Medulla oblongata (tissue), 1 donor: ENCODE results near the gene PCP4.

Experiments used
- DNase-seq: peaks from one replicate; pipeline ENCODE4 v3.0.0-alpha.2; 2015; ENCODE audit errors: extremely low spot score

PCP4 gene

GRCh38 chr21:39918558-39918957, 51.3 kb downstream of the PCP4 start:
- no peak for DNase-seq

DNA sequence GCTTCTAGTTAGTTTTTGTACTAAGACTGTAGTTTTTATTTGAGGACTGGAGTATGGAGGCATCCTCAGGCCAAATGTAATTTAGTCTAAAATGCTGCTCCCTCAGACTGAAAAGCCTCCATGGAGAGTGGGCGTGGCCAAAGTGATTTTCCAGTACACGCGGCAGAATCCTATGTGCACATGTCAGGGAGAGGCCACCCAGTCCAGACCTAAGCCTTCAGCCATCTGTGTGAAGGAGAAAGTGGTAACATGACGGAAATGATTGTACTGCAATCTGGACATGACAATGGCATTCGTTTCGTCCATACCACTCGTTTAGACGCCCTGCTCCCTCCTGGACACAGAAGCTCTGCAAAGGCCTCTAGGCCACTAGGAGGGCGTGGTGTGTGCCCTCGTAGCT, 56.2 kb downstream of the PCP4 start:
- DNase-seq: no peak

DNA sequence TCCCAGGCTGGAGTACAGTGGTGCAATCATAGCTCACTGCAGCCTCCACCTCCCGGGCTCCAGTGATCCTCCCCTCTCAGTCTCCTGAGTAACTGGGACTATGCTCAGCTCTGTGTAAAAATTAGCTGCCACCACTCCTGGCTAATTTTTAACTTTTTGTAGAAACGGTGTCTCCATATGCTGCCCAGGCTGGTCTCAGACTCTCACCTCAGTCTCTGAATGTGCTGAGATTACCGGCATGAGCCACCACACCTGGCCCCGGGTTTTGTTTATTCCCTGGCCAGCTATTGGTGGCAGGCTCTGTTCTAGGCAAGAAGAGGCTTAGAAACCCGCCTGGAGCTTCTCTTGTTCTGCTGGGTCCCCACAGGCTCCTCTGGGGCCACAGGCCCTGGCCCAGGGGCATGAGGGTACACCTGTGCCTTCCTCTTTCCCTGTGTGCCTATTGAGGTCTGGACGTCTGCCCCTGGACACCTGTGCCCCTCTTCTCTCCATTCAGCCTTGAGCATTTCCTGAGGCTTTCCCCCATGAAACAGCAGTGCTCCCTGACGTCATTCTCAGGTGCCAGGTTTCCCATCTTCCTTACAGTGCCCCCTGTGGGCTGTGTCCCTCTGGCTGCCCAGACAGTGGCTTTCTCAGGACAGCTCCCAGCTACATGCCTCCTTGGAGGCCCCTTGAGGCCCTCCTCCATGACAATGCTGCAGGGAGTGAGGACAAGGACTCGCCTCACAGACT, 57.5 kb downstream of the PCP4 start:
- no peak for DNase-seq

- DNase-seq: peak; percentile 30
Observed at GRCh38 chr21:39927304-39927886, 60.2 kb downstream of the PCP4 start.

GRCh38 chr21:39932335-39932734, 65.1 kb downstream of the PCP4 start:
- DNase-seq: no peak

DNA sequence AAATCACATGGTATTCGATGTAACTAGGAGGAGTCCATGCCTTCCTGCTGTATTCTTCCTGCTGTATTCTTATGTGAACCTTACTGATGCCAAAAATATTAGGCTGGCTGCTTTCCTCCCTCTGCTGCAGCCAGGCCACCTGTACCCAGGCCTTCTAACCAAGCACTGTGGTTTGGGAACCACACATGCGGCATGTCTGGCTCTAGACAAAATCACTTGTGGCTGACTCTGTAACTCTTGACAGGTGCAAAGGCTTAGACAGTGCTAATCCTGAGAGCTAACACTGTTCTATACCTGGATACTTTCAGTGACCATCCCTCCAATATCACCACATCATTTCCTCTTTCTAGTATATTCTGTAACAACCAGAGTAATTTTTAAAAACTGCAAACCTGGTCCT, 67.7 kb downstream of the PCP4 start:
- no peak for DNase-seq

DNA sequence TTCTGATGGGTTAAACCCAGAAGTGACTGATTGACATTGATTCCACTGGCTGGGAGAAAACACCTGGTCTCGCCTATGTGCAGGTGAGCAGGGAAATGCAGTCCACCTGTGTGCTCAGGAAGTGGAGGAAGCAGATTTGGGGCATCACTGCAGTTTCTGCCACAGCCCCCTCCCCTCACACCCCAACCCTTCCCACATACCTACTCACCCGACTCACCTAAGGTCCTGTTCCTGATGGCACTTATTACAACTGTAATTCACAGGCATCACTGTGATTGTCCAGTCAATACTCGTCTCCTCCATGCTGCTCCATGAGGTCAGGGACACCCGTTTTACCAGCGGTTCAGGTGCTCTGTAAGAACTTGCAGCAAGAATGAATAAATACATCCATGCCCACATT, 68.5 kb downstream of the PCP4 start:
- DNase-seq: no peak

DNA sequence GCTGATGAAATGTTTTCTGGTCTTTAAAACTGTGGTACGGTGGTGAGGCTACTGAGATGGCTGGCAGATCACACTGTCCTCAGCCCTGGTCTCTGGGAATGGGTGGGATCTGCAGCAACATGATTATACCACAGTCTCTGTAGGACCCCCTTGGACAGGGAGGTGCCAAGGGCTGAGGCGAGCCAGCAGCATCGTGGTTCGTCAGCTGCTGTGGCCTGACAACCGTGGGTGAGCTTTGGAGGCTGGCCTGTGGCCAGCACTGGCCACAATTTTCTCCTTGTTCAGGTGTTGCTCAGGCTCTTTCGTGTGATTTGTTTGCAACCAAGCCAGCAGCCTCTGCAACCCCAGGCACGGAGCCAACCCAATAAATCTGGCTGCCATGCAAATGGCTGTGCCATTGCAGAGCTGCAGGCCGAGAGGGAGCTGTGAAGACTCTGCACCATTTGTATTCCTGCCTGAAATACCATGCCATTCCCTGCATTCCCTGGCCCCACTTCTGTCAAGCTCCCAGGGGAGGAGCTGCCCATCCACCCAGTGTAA, 70.9 kb downstream of the PCP4 start:
- no peak for DNase-seq

- DNase-seq: no peak
Observed at GRCh38 chr21:39946199-39946598, 79.0 kb downstream of the PCP4 start.

DNA sequence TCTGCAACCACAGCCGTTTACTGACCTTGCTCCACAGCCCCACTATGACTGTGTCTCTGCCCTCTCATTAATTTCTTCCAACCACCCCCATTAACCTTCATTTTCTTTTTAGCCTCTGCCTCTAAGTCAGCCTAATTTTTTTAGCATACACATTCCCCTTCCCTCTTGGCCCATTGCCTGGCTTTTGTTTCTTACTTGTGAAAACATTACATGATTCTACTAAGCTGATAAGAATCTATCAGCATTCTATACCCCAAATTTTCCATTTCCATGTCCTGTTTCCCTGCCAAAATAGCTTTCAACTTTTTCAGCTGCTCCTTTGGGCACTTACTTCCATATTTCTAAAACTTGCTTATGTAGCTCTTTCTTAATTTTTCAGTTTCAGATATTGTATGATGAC, 79.8 kb downstream of the PCP4 start:
- no peak for DNase-seq

DNA sequence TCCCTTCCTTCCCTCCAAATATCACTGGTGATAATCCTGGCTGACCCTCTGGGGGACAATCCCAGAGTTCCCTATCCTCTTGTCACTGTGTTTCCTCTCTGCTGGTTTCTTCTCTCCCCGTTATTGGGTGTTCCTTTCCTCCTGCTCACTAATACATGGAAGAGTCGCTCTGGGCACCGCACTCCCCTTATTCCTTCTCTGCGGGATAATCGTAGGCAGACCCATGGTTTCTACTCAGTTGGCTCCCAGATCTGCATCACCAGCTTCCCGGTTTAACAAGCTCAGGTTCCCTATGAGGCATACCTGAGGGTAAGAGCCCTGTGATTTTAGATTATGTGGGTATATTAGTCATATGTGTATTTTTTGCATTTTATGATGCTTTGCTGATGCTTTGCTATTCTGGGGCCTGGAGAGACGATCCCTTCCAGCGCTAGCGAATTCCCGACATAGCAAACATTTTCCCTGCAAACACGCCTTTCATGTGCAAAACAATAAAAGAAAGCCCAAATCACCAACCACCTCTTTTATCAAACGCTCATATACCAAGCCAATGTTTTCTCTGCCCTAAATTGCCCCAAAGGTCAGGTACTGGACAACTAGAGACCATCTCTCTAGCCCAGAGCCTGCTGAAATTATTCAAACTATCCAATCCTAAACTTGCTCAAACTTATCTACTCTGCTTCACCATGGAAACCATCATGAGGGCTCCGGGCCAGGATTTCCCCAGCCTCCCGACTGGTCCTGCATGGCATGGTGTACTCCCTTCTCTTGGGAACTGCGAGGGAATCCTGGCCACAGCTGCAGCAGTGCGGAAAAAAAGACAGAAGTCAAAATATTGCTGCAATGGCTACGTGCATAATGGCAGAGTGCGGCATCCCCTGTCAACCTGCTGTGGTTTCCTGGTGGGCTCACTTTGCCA, 84.2 kb downstream of the PCP4 start:
- no peak for DNase-seq

- no peak for DNase-seq
Observed at GRCh38 chr21:39952265-39952664, 85.0 kb downstream of the PCP4 start.

GRCh38 chr21:39954570-39954969, 87.3 kb downstream of the PCP4 start:
- DNase-seq: no peak

DNA sequence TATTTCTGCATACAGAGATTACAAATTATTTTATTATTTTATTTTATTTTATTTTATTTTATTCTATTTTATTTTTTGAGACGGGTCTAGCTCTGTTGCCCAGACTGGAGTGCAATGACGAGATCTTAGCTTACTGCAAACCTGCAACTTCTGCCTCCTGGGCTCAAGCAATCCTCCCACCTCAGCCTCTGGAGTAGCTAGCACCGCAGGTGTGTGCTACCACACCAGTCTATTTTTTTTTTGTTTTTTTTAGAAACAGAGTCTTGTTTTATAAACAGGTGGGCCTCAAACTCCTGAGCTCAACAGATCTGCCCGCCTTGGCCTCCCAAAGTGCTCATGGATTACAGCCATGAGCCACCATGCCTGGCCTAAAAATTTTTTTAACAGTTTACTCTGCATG, 88.1 kb downstream of the PCP4 start:
- no peak for DNase-seq

DNA sequence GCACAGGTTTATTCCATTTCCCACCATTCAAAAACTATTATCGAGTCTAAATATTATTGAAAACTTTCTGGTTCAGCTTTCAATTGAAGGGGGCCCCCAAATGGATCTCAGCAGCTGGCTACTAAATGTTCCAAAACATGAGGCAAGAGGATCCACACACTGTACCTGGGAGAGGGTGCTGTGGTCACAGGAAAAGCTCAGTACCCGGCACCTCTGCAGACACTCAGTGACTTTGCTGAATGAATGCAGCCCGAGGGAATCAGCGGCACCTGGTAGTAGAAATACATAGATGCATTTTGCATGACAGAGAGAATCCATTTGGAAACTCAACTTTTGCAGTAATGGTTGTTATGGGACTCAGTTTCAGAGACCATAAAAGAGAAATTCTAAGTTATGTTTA, 89.3 kb downstream of the PCP4 start:
- no peak for DNase-seq

GRCh38 chr21:39958731-39959130, 91.5 kb downstream of the PCP4 start:
- no peak for DNase-seq

DNA sequence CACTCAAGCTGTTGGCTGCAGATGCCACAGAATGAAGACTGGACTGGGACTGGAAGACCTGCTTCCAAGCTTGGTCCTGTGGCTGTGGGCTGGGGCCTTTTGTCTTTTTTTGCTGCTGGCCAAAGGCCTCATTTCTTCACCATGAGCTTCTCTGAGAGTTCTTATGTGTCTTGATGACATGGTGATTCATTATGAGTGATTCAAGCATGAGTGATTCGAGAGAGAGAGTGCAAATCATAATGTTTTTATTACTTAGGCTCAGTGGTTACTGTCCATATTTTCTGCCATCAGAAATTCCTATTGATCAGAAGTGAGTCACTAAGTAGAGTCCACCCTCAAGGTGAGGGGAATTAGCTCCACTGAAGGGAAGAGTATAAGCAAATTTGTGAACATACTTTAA, 94.0 kb downstream of the PCP4 start:
- no peak for DNase-seq

DNA sequence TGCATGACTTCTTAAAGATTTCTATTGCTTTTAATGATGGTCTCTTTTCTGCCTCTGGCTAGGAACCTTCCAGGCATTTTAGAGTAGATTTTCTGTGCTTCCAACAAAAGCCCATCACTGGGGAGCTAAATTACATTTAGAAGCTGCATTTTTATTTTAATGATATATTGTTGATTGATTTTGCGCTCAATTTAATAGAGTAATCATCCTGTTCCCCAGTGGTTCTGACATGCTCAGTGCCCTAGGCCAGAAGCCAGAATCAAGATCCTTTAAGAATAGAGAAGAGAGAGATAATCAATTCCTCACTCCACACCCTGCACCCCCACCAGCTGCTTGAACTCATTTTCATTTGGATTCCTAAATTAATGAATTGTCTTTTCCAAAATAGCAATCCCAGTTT, 97.8 kb downstream of the PCP4 start:
- DNase-seq: no peak

DNA sequence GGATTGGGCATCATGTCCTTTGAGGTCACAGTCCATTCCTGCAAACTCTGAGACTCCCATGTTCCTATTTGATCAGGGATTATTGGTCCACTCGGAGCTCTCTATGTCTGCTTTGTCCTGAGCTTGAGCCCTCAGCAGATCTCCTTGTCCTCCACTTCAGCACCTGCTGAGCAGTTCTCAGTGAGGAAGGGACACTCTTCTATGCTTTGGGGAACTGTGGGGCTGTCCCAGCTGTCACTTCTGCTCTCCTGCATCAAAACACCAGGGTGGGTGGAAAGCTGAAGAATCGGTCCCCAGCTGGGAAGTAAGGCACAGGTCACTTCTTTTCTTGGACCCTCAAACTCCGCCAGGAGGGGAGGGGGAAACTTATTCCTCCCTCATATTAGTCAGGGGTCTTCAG, 99.5 kb downstream of the PCP4 start:
- DNase-seq: no peak

GRCh38 chr21:39968010-39968409, 100.8 kb downstream of the PCP4 start:
- no peak for DNase-seq

- no peak for DNase-seq
Observed at GRCh38 chr21:39969691-39970364, 102.6 kb downstream of the PCP4 start.

DNA sequence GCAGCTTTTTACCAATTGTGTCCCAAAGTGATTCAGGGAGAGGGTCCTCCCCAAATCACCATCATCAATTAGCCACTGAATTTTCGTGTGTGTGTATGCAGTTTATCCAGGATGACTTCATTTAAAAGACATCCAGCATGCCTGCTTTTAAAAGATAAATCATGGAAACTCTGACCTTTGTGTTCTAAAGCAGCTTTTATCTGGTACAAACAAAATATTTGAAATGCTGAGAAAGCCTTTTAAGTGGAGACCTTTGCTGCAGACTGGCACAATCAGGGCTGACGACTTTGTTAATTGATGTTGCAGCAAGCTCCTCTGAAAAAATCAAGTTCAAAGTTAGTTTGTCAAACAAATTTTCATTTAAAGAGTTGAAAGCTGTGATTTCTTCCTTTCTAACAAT, 104.7 kb downstream of the PCP4 start:
- DNase-seq: no peak
